Right cardiac atrium (tissue), 5 donors: ENCODE data around the gene GPRC5A. TPM values are rescaled to one million over a fixed set of nuclear protein-coding genes. Genes with fewer than 3 reads are reported as not detected.
"Not testable (repeated sequence)": the region's sequence is repeated elsewhere in the genome, so short reads cannot be mapped to it uniquely, and the experiment has no call there.

Experiments
- ATAC-seq, 2 donors: fragments of 200-7000 bp; cut with Tn5 transposase; one replicate each; pipeline versions ENCODE4 v1.8.0 to v1.9.1; 2020; ENCODE audit warnings: moderate library complexity in 2 of 2, mild to moderate bottlenecking in 1 of 2
- DNase-seq, 3 donors: peaks; one replicate each; pipeline ENCODE4 v3.0.0-alpha.2; 2020
- H3K27ac ChIP-seq: one replicate; pipeline ENCODE4 v1.5.1; 2013; ENCODE audit warnings: mild to moderate bottlenecking, low read length, control low read depth, moderate library complexity
- H3K27me3 ChIP-seq: one replicate; pipeline ENCODE4 v1.6.1; 2013; ENCODE audit not compliant: control insufficient read depth, insufficient read depth
- H3K4me1 ChIP-seq: one replicate; pipeline ENCODE4 v1.6.1; 2013; ENCODE audit warnings: low read length; ENCODE audit not compliant: control insufficient read depth, insufficient read depth
- H3K4me3 ChIP-seq: one replicate; pipeline ENCODE4 v1.5.1; 2013; ENCODE audit warnings: low read length, control low read depth
- H3K9me3 ChIP-seq: one replicate; pipeline ENCODE4 v1.6.1; 2013; ENCODE audit warnings: low read length; ENCODE audit not compliant: control insufficient read depth
- WGBS: extraction: QIAGEN DNeasy Blood & Tissue Kit; methylation state at CpG from one replicate; pipeline ENCODE4 v1.1.7; 2013; 5-methylcytosine and 5-hydroxymethylcytosine counted together
- intact Hi-C, 4 donors: fragments of 100-400 bp; cut with DNase I; formaldehyde crosslinking; loops; one replicate each; pipeline versions ENCODE4 v1.11.0 to v1.14.0; 2022 to 2023
- long read RNA-seq, 4 donors: library from polyadenylated mRNA; unstranded; transcript quantifications; one replicate each; pipeline ENCODE4 v2.0.0, GENCODE V29; 2020 to 2021
- polyA plus RNA-seq: library from polyadenylated mRNA; stranded (reverse); fragments of 200-250 nt; gene quantifications from one replicate; pipeline ENCODE4 v1.2.3, GENCODE V29; 2013
- total RNA-seq, 4 donors: library from RNA; stranded (reverse); fragmentation: NEBNext Ultra II Directional; extraction: Animal tissue kit (Norgen Biotek cat#: 25700); gene quantifications; one replicate each; pipeline ENCODE4 v1.2.1, GENCODE V29; 2021
- donor health status: healthy with polysubstance abuse.
- donor health status: DM: no; HTN: yes; CAD: no.
- donor health status: DM: no; HTN: no; CAD: no.
- donor health status: DM: no; HTN: yes; CAD: no; lungs with severe emphysema.
- donor health status: DM: yes; HTN: yes; CAD: no.

The GPRC5A gene, protein sequence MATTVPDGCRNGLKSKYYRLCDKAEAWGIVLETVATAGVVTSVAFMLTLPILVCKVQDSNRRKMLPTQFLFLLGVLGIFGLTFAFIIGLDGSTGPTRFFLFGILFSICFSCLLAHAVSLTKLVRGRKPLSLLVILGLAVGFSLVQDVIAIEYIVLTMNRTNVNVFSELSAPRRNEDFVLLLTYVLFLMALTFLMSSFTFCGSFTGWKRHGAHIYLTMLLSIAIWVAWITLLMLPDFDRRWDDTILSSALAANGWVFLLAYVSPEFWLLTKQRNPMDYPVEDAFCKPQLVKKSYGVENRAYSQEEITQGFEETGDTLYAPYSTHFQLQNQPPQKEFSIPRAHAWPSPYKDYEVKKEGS
- total RNA-seq (1 to 10 TPM; 1.3 to 8.0 (median 5.4) TPM), polyA plus RNA-seq (3.7 TPM)
- long read RNA-seq, donor 1, full-length matches to known transcripts: 3 of 3 reads
- long read RNA-seq, donor 1, partial matches to known transcripts: 0 of 3 reads
- long read RNA-seq, donor 1, other reads (novel, unspliced or antisense): 0 of 3 reads
- long read RNA-seq, donor 2, full-length matches to known transcripts: 2 of 2 reads
- long read RNA-seq, donor 2, partial matches to known transcripts: 0 of 2 reads
- long read RNA-seq, donor 2, other reads (novel, unspliced or antisense): 0 of 2 reads
- long read RNA-seq, donor 3, full-length matches to known transcripts: 9 of 9 reads
- long read RNA-seq, donor 3, partial matches to known transcripts: 0 of 9 reads
- long read RNA-seq, donor 3, other reads (novel, unspliced or antisense): 0 of 9 reads
- long read RNA-seq, donor 4: 0 reads

DNA sequence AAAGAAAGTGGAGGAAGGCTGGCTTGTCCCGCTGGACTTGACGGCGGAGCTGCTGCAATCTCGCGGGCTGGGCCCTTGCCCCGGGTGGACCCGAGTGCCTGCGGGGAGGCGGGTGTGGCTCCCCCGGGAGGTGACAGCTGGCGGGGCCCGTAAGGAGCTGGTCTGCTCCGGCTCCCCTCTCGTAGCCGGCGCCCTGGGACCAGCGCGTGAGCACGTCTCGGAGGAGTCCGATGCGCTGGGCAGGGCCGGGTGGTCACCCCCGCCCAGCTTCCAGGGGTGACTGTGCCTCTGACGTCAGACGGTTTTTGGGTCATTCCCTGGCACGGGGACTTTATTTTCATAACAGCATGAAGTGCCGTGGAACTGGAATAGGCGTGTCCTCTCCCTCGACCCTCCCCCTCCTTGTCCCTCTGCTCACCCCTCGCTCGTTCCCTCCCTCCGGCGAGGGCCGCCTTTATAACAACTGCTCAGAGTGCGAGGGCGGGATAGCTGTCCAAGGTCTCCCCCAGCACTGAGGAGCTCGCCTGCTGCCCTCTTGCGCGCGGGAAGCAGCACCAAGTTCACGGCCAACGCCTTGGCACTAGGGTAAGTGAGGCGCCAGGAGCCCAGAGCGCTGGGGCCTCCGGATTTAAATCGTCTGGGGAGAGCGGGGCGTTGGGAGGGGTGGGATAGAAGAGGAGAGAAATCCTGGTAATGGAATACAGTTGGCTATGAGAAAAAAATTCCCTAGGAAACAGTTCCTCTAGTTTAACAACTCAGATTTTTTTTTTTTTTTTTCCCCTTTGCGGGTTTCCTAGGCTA, at the start of gene GPRC5A:
GPRC5A (plus strand) TSS at position 483 of the 801 bp plus-strand sequence. CDS start 16,688 bp downstream, outside the sequence.
- Histone ChIP-seq H3K4me3 (peak within 1 kb of the TSS; percentile 41), H3K27me3 (no peaks in the 10 kb centered on the region), H3K27ac (peak within 1 kb of the TSS; percentile 58), H3K9me3 (no peaks in the 10 kb centered on the region), H3K4me1 (peaks cover 5% of the 10 kb centered on the region)
- DNase-seq (peak; percentile 91 to 95 (median 91)), ATAC-seq (peak; percentile 95 to 97)
- WGBS: under 1% methylated on average over 50 of the region's 50 CpGs
- intact Hi-C loops: no loop called here

DNA sequence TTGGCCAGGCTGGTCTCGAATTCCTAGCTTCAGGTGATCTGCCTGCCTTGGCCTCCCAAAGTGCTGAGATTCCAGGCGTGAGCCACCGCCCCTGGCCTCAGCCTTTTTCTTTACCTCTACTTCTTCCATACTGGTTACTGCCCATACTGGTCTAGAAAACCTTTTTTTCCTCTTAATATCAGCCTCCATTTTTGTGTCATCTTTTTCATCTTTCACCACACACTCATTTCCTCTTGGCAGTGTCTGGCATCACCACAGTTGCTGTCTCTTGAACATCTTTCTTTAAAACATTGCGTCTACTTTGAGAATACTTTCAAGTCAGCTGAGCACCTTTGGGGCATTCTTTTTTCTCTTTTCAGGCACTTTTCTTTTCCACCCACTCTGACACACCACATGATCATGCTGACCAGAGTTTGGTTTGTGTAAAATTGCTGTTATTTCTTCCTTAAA, 45.5 kb upstream of the GPRC5A start:
- WGBS: 88% methylated on average over 4 of the region's 4 CpGs
- no peaks in the 10 kb centered on the region for H3K4me1 ChIP-seq

DNA sequence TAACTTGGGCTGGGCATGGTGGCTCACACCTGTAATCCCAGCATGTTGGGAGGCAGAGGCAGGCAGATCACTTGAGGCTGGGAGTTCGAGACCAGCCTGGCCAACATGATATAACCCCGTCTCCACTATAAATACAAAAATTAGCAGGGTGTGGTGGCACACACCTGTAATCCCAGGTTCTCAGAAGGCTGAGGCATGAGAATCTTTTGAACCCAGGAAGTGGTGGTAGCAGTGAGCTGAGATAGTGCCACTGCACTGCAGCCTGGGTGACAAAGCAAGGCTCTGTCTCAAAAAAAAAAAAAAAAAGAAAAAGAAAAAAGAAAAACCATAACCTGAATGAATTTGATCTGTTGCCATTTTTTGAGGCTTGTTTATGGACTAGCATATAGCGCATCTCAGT, 44.6 kb upstream of the GPRC5A start:
- DNase-seq, H3K4me1 ChIP-seq, H3K4me3 ChIP-seq, H3K27me3 ChIP-seq, H3K9me3 ChIP-seq, H3K27ac ChIP-seq, ATAC-seq, intact Hi-C loops: not testable (repeated sequence)
- 98% methylated on average over 3 of the region's 3 CpGs for WGBS

More for the DNA sequence above, 45.5 kb upstream of the GPRC5A start:
- intact Hi-C loops: no loop called here
- Histone ChIP-seq H3K9me3 (no peaks in the 10 kb centered on the region), H3K4me3 (no peak overlapping the region), H3K27ac (no peak overlapping the region), H3K27me3 (no peaks in the 10 kb centered on the region)
- ATAC-seq (no peak), DNase-seq (no peak)

DNA sequence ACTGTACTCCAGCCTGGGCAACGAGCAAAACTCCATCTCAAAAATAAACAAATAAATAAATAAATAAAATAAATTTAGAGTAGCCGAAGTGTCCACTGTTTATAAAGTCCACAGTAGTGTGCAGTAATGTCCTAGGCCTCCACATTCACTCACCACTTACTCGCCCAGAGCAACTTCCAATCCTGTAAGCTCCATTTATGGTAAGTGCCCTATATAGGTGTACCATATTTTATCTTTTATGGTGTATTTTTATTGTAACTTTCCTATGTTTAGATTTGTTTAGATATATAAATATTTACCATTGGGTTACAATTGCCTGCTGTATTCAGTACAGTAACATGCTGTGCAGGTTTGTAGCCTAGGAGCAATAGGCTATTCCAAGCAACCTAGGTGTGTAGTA, 37.9 kb upstream of the GPRC5A start:
- WGBS: 63% methylated on average over 3 of the region's 3 CpGs
- Histone ChIP-seq H3K27me3 (no peaks in the 10 kb centered on the region), H3K27ac (no peak overlapping the region), H3K9me3 (no peaks in the 10 kb centered on the region), H3K4me1 (no peaks in the 10 kb centered on the region), H3K4me3 (no peak overlapping the region)
- intact Hi-C loops: no loop called here
- ATAC-seq: no peak
- DNase-seq: no peak

DNA sequence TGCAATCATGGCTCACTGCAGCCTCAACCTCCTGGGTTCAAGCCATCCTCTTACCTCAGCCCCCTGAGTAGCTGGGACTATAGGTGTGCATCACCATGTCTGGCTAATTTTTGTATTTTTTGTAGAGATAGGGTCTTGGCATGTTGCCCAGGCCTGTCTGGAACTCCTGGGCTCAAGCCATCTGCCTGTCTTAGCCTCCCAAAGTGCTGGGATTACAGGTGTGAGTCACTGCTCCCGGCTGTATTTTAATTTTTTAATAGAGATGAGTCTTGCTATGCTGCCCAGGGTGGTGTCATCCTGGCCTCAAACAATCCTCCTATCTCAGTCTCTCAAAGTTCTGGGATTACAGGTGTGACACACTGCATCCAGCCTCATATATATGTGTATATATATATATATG, 31.7 kb upstream of the GPRC5A start:
- ATAC-seq: no peak
- Histone ChIP-seq H3K4me3 (no peak overlapping the region), H3K4me1 (no peaks in the 10 kb centered on the region), H3K27me3 (no peaks in the 10 kb centered on the region), H3K27ac (no peak overlapping the region), H3K9me3 (no peaks in the 10 kb centered on the region)
- DNase-seq: no peak
- intact Hi-C loops: no loop called here
- 74% methylated on average over 1 of the region's 1 CpG for WGBS

DNA sequence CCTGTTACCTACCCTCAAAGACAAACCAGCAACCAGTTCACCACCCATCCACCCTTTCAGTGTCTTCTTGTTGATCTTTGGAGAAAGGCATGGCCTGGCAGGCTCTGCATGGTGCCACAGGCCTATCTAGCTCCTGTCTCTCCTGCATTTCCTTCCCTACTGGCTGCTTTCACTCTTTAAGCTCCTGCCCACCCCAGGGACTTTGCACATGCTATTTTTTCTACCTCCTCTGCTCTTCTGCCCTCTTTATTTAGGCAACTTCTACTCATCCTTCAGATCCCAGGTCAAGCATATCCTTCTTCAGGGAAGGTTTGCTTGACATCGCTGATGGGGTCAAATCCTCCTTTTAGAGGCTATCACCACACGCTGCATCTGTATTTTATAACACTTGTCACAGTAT, 27.1 kb upstream of the GPRC5A start:
- WGBS: over 99% methylated on average over 2 of the region's 2 CpGs

DNA sequence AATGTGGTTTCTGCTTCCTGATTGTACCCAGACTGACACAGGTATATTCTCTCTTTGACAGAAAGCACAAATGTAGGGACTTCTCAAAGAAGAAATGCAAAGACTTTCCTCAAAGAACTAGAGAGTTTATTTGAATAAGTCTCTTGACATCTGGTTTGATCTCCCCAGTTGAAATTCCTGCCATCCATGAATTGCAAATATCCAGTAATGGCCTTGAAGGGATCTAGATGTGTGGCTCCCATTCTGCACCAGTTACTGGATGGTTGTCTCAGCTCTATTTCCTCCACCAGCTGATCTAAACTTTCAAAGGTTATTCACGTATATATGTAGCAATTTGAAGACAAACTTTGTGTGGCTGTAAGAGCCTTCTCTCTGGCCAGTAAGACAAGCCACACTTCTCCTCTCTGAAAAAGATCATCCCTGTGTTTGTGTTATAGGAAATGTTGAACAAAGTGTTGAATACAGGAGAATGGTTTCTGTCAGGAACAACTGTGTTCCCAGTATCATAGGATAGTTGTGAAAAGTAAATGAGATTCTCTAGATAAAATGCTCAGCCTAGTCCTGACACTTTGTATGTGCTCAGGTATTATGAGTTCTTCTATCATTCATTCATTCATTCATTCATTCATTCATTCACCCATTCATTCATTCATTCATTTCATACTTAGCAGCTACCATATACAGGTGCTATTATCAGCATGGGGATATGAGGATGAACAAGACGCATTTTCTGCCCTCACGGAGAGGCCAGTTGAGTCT, 22.7 kb upstream of the GPRC5A start:
- DNase-seq (no peak), ATAC-seq (no peak)
- H3K27me3 ChIP-seq: no peaks in the 10 kb centered on the region
- no peaks in the 10 kb centered on the region for H3K4me1 ChIP-seq
- no peak overlapping the region for H3K27ac ChIP-seq
- no peak overlapping the region for H3K4me3 ChIP-seq
- 94% methylated on average over 3 of the region's 3 CpGs for WGBS
- H3K9me3 ChIP-seq: no peaks in the 10 kb centered on the region
- intact Hi-C loops: no loop called here

More for the DNA sequence above, 27.1 kb upstream of the GPRC5A start:
- Histone ChIP-seq H3K27ac (no peak overlapping the region), H3K4me3 (no peak overlapping the region), H3K4me1 (no peaks in the 10 kb centered on the region), H3K9me3 (no peaks in the 10 kb centered on the region), H3K27me3 (no peaks in the 10 kb centered on the region)
- intact Hi-C loops: no loop called here
- DNase-seq: no peak
- no peak for ATAC-seq

DNA sequence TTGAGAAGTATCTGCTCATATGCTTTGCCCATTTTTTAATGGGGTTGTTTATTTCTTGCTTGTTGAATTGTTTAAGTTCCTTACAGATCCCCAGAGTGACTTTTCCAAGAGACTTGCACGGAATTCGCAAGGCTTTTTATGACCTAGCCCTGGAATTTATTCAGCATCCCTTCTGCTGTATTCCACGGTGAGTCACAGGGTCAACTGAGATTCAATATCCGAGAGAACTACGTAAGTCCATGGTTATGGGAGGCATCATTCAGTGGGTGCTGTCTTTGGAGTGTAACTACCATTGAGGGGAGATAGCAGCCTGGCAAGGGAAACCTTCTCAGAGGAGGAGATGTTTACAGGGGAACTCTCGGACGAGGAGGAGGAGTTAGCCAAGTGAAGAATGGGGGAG, 20.9 kb upstream of the GPRC5A start:
- Histone ChIP-seq H3K27ac (no peak overlapping the region), H3K4me3 (no peak overlapping the region), H3K4me1 (no peaks in the 10 kb centered on the region), H3K9me3 (no peaks in the 10 kb centered on the region), H3K27me3 (no peaks in the 10 kb centered on the region)
- intact Hi-C loops: no loop called here
- DNase-seq (no peak), ATAC-seq (no peak)
- 89% methylated on average over 7 of the region's 7 CpGs for WGBS

DNA sequence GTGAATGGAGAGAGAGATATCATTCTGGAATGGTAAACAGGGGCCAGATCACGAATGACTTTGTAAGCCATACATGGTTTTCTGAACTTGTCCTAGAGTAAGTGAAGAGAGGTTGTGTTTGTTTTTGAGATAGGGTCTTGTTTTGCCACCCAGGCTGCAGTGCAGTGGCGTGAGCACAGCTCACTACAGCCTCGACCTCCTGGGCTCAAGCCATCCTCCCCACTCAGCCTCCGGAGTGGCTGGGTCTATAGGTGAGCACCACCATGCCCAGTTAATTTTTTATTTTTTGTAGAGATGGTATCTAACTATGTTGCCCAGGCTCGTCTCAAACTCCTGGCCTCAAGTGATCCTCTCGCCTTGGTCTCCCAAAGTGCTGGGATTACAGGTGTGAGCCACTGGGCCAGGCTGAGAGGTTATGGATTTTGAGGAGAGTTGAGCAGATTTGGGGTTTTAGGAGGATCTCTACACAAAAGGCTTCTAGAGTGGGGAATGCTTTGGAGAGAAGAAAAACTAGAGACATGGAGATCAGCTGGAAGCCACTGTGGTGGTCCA, 19.7 kb upstream of the GPRC5A start:
- intact Hi-C loops: no loop called here

More for the DNA sequence above, 19.7 kb upstream of the GPRC5A start:
- no peaks in the 10 kb centered on the region for H3K27me3 ChIP-seq
- H3K27ac ChIP-seq: no peak overlapping the region
- no peaks in the 10 kb centered on the region for H3K4me1 ChIP-seq
- 91% methylated on average over 6 of the region's 6 CpGs for WGBS
- no peak overlapping the region for H3K4me3 ChIP-seq
- no peaks in the 10 kb centered on the region for H3K9me3 ChIP-seq
- ATAC-seq (no peak), DNase-seq (no peak)
